GM19328 (cell line): ENCODE data around the gene GALNT8.

ENCODE experiments used
- ATAC-seq: cut with Tn5 transposase; IDR thresholded peaks from one replicate; pipeline ENCODE4 v1.9.1; 2021; ENCODE audit warnings: mild to moderate bottlenecking, moderate library complexity; ENCODE audit not compliant: unreplicated experiment

The GALNT8 gene

GRCh38 chr12:4794491-4794890, 74.3 kb downstream of the GALNT8 start:
- no peak for ATAC-seq

GRCh38 chr12:4796216-4796615, 76.0 kb downstream of the GALNT8 start:
- ATAC-seq, result no peak

GRCh38 chr12:4796694-4797482, 76.7 kb downstream of the GALNT8 start:
- no peak for ATAC-seq

- no peak for ATAC-seq
Observed at GRCh38 chr12:4800555-4800954, 80.4 kb downstream of the GALNT8 start.

GRCh38 chr12:4802841-4803240, 82.6 kb downstream of the GALNT8 start:
- ATAC-seq, result no peak

GRCh38 chr12:4806439-4807115, 86.4 kb downstream of the GALNT8 start:
- no peak for ATAC-seq

GRCh38 chr12:4807116-4807783, 87.0 kb downstream of the GALNT8 start:
- no peak for ATAC-seq

GRCh38 chr12:4807813-4808212, 87.6 kb downstream of the GALNT8 start:
- no peak for ATAC-seq

GRCh38 chr12:4809013-4809448, 88.8 kb downstream of the GALNT8 start:
- no peak for ATAC-seq

- no peak for ATAC-seq
Observed at GRCh38 chr12:4809449-4810218, 89.4 kb downstream of the GALNT8 start.

- no peak for ATAC-seq
Observed at GRCh38 chr12:4810219-4810671, 90.0 kb downstream of the GALNT8 start.

- no peak for ATAC-seq
Observed at GRCh38 chr12:4812624-4813327, 92.6 kb downstream of the GALNT8 start.

GRCh38 chr12:4813741-4814140, 93.5 kb downstream of the GALNT8 start:
- no peak for ATAC-seq

GRCh38 chr12:4814485-4814884, 94.3 kb downstream of the GALNT8 start:
- no peak for ATAC-seq

GRCh38 chr12:4816744-4817525, 96.7 kb downstream of the GALNT8 start:
- ATAC-seq, result no peak

GRCh38 chr12:4817880-4818279, 97.7 kb downstream of the GALNT8 start:
- no peak for ATAC-seq

- no peak for ATAC-seq
Observed at GRCh38 chr12:4819654-4820053, 99.5 kb downstream of the GALNT8 start.

- ATAC-seq, result no peak
Observed at GRCh38 chr12:4820971-4821370, 100.8 kb downstream of the GALNT8 start.
